Prostate gland (tissue), 2 donors: Measurements from ENCODE around the gene TIGD3. TPM values are rescaled to one million over a fixed set of nuclear protein-coding genes. Genes with fewer than 3 reads are reported as not detected.

Experiments used
- DNase-seq: peaks from one replicate; pipeline ENCODE4 v3.0.0-alpha.2; 2019; ENCODE audit warnings: low spot score
- H3K27ac ChIP-seq, 2 donors: fragments of 200-600 bp; sonication (generic); 2 replicates each; pipeline ENCODE4 v1.5.1; 2017 to 2019
- H3K27me3 ChIP-seq: fragments of 200-600 bp; sonication (generic); replicated peaks from 2 replicates; pipeline ENCODE4 v1.5.1; 2019; ENCODE audit not compliant: insufficient read depth
- H3K36me3 ChIP-seq, 2 donors: fragments of 200-600 bp; sonication (generic); 1 replicate in 1 of 2; 2 replicates in 1 of 2; pipeline versions ENCODE4 v1.5.1 to v1.8.1; 2017 to 2019
- H3K4me1 ChIP-seq: fragments of 200-600 bp; sonication (generic); replicated peaks from 2 replicates; pipeline ENCODE4 v1.5.1; 2019
- H3K4me3 ChIP-seq, 2 donors: fragments of 200-600 bp; sonication (generic); 2 replicates each; pipeline ENCODE4 v1.5.1; 2017 to 2019
- H3K9me3 ChIP-seq: fragments of 200-600 bp; sonication (generic); 2 replicates; pipeline ENCODE4 v1.5.1; 2017
- POLR2A ChIP-seq: fragments of 450-650 bp; IDR thresholded peaks from one replicate; pipeline ENCODE4 v1.6.1; 2016; ENCODE audit warnings: antibody characterized with exemption, mild to moderate bottlenecking
- POLR2AphosphoS5 ChIP-seq: sonication (generic); formaldehyde crosslinking; IDR thresholded peaks from one replicate; pipeline ENCODE4 v1.6.1; 2017; ENCODE audit warnings: antibody characterized with exemption
- WGBS: methylation state at CpG from one replicate; pipeline ENCODE4 v1.1.5; 2018; 5-methylcytosine and 5-hydroxymethylcytosine counted together
- intact Hi-C: fragments of 100-400 bp; cut with DNase I; formaldehyde crosslinking; loops from one replicate; pipeline ENCODE4 v1.14.2; 2022
- total RNA-seq, 2 donors: library from RNA; depleted of rRNA; stranded (reverse); fragments of >200 nt; gene quantifications; one replicate each; pipeline ENCODE4 v1.1.0, GENCODE V29; 2016
- TF ChIP-seq, protein P1 (sequence below), 4 experiments: fragments of 200-600 bp in 2 of 4; fragments of 450-650 bp in 2 of 4; sonication (generic) in 2 of 4; IDR thresholded peaks; 1 replicate in 3 of 4; 2 replicates in 1 of 4; pipeline ENCODE4 v1.5.1; 2016 to 2019; ENCODE audit warnings: antibody characterized with exemption in 4 of 4, mild to moderate bottlenecking in 2 of 4, moderate library complexity in 2 of 4

TIGD3 gene
- total RNA-seq, 2 donors from 2014 or later, result 0.27 to 4.7 TPM

DNA sequence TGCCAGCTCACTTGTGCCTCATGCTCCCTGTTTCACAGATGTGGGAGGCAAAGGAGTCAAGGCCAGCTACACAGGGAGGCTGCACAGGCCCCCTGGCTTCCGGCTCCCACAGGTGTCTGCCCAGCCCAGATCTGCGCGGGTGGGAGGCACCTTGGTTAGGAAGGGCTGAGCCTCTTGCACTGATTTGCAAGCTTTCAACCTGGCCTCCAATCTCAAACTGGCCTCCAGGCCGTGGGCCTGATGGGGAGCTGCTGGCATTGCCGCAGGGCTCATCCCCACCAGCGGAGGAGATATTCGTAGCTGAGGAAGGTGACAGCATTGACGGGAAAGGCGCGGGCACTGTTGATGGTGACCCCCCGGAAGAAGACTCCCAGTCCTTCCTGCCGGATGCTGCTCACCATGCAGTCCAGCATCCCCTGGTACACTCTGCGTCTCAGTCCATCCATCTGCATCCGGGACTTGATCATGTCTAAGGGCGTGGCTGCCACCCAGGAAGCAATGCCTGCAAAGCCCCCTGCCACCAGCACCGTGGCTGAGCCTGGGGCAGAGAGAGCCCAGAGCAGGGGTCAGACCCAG, 21.7 kb downstream of the TIGD3 start:
- Histone ChIP-seq H3K36me3 (no peaks in the 10 kb centered on the region), H3K27ac (no peak overlapping the region), H3K4me3 (no peak overlapping the region), H3K4me1 (no peaks in the 10 kb centered on the region), H3K9me3 (no peaks in the 10 kb centered on the region), H3K27me3 (no peaks in the 10 kb centered on the region)
- intact Hi-C loops, result loop anchor here (5.0 kb wide), 1 partner anchor 151 kb away; the partner anchor contains the start of gene SCYL1
- WGBS, result 85% methylated on average over 16 of the region's 16 CpGs
- DNase-seq, result no peak
- no peak for TF ChIP-seq POLR2A
- TF ChIP-seq, protein P1, sequence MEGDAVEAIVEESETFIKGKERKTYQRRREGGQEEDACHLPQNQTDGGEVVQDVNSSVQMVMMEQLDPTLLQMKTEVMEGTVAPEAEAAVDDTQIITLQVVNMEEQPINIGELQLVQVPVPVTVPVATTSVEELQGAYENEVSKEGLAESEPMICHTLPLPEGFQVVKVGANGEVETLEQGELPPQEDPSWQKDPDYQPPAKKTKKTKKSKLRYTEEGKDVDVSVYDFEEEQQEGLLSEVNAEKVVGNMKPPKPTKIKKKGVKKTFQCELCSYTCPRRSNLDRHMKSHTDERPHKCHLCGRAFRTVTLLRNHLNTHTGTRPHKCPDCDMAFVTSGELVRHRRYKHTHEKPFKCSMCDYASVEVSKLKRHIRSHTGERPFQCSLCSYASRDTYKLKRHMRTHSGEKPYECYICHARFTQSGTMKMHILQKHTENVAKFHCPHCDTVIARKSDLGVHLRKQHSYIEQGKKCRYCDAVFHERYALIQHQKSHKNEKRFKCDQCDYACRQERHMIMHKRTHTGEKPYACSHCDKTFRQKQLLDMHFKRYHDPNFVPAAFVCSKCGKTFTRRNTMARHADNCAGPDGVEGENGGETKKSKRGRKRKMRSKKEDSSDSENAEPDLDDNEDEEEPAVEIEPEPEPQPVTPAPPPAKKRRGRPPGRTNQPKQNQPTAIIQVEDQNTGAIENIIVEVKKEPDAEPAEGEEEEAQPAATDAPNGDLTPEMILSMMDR (IDR thresholded peaks at IDR 0.05), result no peak
- no peak for TF ChIP-seq POLR2AphosphoS5

DNA sequence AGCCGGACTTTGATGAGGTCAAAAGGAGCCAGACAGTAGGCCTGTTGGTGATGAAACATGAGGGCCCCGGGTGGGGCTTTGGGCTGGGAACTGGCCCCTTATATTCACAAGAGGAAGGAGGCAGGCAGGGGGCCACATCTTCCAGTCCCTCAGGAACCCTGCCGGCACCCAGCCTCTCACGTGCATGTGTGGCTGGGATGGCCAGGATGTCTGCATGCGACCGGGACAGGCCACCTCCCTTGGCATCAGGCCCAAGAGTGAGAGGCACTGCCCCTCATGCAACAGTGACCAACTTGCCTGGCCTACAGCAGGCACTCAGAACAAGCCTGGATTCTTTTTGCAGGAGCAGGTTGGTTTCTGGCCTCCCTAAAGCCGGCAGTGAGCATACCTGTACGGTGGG, 22.5 kb downstream of the TIGD3 start:
- no peak overlapping the region for H3K27ac ChIP-seq
- intact Hi-C loops, result loop anchor here (5.0 kb wide), 1 partner anchor 150 kb away; the partner anchor contains the start of gene SCYL1
- H3K27me3 ChIP-seq, result no peaks in the 10 kb centered on the region
- H3K36me3 ChIP-seq, result no peaks in the 10 kb centered on the region
- no peaks in the 10 kb centered on the region for H3K4me1 ChIP-seq
- H3K4me3 ChIP-seq, result no peak overlapping the region
- whole genome bisulfite sequencing, result 72% methylated on average over 6 of the region's 8 CpGs
- DNase-seq, result no peak
- TF ChIP-seq, protein P1 (IDR thresholded peaks at IDR 0.05), result no peak
- TF ChIP-seq POLR2A, result no peak
- no peak for TF ChIP-seq POLR2AphosphoS5
- no peaks in the 10 kb centered on the region for H3K9me3 ChIP-seq

DNA sequence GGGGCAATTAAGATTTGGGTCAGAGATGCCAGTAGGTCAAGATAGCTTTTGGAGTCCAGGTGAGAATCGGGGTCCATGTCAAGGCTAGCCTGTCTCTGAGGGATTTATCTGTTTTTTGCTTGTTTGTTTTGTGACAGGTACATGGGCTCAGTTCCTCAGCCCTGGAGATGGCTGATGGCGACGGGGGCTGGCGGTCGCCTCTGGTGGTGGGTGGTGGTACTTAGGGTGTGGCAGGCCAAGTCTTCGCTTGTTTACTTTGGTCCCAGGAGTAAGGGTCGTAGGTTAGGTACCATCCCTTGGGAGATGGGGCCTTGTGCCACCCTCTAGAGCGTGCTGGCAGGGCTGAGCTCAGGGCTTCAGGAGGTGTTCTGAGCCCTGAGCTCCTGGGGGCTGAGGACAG, 23.2 kb downstream of the TIGD3 start:
- no peak overlapping the region for H3K4me3 ChIP-seq
- DNase-seq, result no peak
- intact Hi-C loops, result loop anchor here (5.0 kb wide), 1 partner anchor 150 kb away; the partner anchor contains the start of gene SCYL1
- H3K4me1 ChIP-seq, result no peaks in the 10 kb centered on the region
- TF ChIP-seq POLR2A (no peak), POLR2AphosphoS5 (no peak)
- TF ChIP-seq, protein P1 (IDR thresholded peaks at IDR 0.05), result no peak
- H3K27me3 ChIP-seq, result no peaks in the 10 kb centered on the region
- H3K9me3 ChIP-seq, result no peaks in the 10 kb centered on the region
- H3K27ac ChIP-seq, result no peak overlapping the region
- 91% methylated on average over 8 of the region's 8 CpGs for WGBS
- no peaks in the 10 kb centered on the region for H3K36me3 ChIP-seq

DNA sequence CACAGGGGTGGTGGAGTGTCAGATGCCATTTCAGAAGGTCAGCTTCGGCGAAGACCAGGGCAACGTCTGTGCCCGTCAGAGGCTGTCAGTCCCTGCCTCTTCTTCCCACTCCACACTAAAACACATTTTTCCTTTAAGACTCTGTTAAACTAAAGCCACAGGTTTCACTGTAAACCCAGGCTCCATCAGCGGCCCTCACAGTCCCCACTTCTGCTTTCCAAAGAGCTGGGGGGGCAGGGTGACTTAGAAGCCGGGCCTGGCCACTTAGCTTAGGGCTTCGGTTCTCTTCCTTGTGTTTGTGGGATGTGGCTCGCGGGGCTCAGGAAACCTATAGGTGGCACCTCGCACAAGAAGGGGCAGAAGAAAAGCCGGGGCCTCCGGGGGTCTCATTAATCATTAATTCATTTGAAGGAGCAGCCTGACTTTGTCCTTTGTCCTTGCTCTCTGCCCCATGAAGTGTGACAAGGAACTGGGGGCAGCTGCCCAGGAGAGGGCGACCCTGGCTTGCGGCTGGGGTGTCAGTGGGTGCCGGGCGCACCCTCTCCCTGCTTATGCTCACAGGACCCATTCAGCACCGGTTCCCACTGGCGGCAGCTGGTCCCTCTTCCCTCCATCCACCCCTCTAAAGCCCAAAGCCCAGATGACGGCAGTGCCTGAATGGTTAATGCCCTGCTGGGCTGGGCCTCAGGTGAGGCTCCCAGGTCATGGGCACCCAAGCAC, 23.8 kb downstream of the TIGD3 start:
- WGBS, result 74% methylated on average over 19 of the region's 19 CpGs
- H3K36me3 ChIP-seq, result no peaks in the 10 kb centered on the region
- intact Hi-C loops, result loop anchor here (5.0 kb wide), 1 partner anchor 149 kb away; the partner anchor contains the start of gene SCYL1
- no peaks in the 10 kb centered on the region for H3K9me3 ChIP-seq
- H3K4me1 ChIP-seq, result peaks cover 4% of the 10 kb centered on the region
- H3K4me3 ChIP-seq, result no peak overlapping the region
- DNase-seq, result no peak
- TF ChIP-seq POLR2AphosphoS5 (no peak), POLR2A (no peak)
- TF ChIP-seq, protein P1 (IDR thresholded peaks at IDR 0.05), result no peak
- H3K27me3 ChIP-seq, result no peaks in the 10 kb centered on the region
- no peak overlapping the region for H3K27ac ChIP-seq
